OCI-M2 (cell line): ENCODE data around the gene PRTFDC1.
"Not testable (repeated sequence)": the region's sequence is repeated elsewhere in the genome, so short reads cannot be mapped to it uniquely, and the experiment has no call there.

ENCODE experiments used
- DNase-seq: peaks from one replicate; lab custom pipeline; 2025; ENCODE audit not compliant: unreplicated experiment; lab: John Stamatoyannopoulos, UW

PRTFDC1 gene, protein sequence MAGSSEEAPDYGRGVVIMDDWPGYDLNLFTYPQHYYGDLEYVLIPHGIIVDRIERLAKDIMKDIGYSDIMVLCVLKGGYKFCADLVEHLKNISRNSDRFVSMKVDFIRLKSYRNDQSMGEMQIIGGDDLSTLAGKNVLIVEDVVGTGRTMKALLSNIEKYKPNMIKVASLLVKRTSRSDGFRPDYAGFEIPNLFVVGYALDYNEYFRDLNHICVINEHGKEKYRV

DNA sequence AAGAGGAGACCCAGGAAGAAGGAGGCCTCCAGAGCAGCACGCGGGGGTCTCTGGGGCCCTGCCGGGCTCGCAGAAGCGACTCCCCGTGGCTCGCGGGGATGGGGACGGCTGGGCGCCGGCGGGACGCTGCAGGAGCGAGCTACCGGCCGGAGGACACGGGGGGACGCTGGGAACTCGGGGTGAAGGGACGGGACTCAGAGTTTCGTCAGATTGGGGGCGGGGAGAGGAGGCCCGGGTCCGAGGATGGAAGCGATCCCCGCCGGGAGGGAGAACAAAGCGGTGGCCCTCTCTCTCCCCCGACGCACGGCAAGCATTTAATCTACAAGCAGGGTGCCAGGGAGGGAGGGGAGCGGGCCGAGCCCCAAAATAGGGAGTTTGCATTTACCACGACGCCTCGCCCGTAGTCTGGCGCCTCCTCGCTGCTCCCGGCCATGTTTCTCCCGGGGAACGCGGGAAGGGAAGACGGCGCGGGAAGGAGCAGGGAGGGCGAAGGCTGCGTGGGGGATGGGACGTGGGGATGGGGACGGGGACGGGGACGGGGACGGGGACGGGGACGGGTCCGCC lies at the start of gene PRTFDC1:
Gene PRTFDC1, minus strand, starts transcription at position 464 of the 564 bp plus-strand sequence. Its CDS starts 31 bp downstream, at position 433.
- DNase-seq: no peak

- no peak for DNase-seq
Measured at GRCh38 chr10:24998044-24998443, 45.6 kb upstream of the PRTFDC1 start.

DNA sequence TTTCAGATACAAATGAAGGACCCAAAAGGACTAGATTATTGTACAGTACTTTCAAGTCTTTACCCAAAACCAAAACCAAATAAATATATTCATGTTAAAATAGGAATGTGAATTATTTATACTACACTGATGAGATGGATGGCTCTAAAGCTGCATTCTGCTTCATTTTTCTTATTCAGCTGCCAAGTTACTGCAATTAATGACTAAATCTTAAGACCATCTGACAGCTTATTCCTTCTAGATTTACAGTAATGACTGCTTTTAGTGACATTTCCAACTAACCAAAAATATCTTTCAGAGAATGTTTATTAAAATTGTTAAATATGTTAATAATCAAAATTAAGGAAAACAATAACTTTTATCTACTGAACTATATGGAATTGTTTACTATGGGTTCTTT lies 42.7 kb upstream of the PRTFDC1 start:
- no peak for DNase-seq

DNA sequence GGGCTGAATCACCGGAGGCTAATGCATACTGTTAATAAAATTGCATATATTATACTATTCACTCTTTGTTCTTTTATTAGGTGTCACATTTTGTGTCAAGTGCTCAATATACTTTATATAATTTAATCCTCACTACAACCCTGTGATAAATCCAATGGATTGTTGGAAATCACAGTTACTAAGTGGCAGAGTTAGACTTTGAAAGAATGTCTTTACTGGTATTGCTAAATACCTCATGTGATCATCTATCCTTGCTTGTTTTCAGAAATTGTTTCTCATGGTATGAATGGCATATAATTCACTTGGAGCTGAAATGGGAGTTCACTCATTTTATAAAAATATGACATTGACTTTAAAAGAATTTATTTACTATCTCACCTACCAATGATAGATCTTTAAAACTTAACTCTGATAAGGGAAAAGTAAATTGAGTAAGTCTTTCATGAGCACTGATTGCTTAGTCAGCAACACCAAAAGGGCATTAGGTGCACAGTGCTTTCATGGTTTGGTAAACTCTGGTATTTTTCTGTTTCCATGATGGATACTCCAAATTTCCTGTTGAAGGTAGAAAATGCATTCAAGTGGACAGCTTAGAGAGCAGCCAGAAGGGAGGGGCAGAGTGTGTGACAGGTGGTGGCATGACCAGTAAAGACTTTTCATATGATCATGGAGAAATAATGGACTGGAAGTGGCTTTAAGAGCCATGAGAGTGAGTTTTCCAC lies 41.0 kb upstream of the PRTFDC1 start:
- no peak for DNase-seq

- no peak for DNase-seq
Measured at GRCh38 chr10:24992512-24993133, 40.2 kb upstream of the PRTFDC1 start.

DNA sequence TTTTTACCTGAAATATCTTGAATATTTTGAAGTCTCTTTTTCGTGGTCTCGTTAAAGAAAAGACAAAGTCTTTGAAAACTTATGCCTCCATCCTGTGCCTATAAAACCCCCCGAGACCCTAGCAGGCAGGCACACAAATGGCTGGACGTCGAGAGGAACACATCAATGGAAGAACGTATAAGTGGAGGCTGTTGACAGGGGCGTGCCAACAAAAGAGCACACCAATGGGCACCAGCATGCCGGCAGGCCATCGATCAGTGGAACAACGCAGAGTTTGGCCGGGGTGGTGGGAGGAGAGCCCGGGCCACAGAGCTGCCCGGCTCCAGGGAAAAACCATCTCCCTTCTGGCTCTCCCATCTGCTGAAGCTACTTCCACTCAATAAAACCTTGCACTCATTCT lies 38.9 kb upstream of the PRTFDC1 start:
- DNase-seq: no peak

- no peak for DNase-seq
Measured at GRCh38 chr10:24989867-24990266, 37.5 kb upstream of the PRTFDC1 start.

DNA sequence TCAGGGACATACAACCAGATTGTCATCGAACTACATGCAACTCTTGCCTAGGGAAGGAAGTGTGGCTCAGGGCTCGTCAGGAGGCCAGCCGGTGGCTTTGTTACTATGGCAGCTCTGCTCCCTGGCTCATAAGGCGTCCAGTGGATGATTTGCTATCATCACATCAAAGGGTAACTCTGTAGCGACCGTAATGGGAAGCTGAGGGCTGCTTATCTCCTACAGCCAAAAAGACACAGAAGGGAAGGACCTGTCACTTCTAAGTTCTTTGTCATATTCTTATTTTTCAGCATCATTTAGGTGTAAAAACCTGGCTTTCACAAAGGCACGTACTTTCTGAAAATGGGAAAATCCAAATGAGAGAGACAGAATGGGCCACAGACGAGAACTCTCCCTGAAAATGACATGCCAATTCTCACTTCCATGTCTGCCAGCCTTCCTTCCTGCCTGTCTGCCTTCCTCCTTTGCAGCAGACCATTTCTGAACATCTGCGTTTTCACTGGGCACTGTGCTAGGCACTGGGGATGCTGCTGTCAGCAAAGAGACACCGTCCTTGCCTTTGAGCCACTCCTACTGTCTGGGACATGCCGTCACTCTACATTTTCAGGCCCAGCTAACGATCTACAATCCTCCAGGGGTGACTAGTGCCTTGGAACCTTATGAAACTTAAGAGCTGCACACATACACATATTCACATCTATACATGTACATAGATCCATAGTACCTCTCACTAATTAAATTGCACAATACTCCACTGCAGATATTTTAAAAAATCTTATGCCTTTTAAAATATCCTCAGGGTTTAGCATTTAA lies 36.6 kb upstream of the PRTFDC1 start:
- DNase-seq: no peak

DNA sequence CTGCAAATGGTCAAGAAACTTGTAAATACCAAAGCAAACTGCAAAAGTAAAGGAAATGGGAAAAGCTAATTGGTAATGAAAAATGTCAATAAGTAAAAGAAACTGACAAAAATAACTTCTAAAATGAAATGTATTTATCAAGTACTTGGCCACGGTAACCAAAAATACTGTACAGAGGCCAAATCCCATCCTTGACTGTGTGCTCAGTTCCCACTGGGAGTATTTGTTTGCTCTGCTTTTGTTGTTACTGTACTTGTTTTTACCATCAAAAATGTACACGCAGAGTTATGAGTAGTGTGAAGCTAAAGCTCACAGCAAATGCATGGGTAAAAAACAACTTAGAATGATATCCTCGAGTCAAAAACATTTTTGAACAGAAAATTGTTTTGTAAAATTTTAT lies 32.5 kb upstream of the PRTFDC1 start:
- DNase-seq: no peak

- DNase-seq: no peak
Measured at GRCh38 chr10:24983946-24984345, 31.5 kb upstream of the PRTFDC1 start.

- DNase-seq: no peak
Measured at GRCh38 chr10:24983130-24983529, 30.7 kb upstream of the PRTFDC1 start.

DNA sequence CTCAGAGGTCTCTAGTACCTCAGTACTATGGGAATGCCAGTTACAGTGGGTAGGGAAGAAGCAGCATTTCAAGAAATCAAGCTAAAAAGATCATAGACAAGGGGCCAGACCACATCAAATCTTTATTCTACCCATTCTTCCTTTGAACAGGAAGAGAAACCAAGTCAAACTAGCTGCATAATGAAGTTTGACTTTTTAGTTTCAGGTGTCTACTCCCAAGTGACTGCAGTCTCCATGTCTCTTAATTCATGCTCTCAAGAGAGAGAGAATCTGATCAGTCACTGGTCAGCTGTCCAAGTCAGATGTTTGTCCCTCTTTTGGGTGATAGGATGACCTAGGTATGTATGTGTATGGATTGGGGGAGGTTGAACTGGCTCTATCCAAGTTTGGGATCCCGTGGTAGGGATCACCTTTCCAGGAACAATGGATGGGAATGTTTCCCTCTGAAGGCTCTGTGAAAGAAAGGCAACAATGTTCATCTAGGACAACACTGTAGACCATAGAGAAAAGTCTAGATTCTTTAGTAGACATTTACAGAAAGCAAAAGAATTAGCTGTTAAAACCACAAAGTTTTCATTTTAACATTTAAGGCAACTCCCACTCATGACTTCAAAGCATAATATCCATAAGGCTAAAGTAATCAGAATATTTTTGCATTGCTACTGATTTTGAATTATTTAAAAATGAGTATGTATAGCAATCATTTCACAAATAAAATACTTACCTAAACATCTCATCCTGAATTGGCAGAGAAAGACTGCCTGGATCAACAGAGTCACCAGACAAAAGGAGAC lies 30.1 kb upstream of the PRTFDC1 start:
- DNase-seq: no peak

DNA sequence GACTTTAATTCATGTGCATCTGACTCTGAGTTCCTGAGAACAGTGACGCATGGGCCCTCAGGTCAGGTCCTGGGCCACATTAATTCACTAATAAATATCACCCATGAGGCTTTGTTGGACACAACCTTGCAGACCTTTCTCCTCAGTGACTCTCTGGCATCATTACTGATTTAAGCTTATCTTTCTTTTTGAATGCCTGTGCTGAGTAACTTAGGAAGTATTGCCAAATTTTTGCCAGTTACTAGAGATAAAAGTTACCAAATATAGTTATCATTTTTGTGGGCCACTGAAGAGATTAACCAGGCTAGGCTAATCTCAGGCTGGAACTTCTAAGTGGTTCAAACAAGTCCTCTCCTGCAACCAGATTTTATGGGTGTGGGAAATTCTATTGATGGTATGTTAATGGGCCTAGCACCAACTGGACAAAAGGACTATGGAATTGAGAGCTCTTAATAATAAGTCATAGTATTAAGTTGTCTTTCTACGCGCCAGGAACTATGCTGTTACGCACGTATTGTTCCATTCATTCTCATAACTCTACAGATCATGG lies 28.8 kb upstream of the PRTFDC1 start:
- no peak for DNase-seq

DNA sequence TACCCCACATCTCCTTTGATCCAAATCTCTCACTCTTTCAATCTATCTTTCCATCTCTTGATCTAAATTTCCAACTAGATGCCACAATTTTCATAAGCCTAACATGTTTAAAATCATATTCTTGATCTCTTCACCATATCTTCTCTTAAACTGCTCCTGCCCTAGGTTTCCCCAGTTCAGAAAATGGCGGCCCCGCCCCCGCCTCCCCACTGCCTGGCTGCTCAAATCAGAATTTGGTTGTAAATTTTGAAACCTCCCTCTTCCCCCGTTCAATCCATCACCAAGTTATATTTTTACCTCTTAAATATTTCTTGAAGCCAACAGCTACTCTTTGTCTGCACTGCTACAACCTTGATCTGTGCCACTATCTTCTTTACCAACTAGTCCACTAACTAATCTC lies 27.3 kb upstream of the PRTFDC1 start:
- no peak for DNase-seq

DNA sequence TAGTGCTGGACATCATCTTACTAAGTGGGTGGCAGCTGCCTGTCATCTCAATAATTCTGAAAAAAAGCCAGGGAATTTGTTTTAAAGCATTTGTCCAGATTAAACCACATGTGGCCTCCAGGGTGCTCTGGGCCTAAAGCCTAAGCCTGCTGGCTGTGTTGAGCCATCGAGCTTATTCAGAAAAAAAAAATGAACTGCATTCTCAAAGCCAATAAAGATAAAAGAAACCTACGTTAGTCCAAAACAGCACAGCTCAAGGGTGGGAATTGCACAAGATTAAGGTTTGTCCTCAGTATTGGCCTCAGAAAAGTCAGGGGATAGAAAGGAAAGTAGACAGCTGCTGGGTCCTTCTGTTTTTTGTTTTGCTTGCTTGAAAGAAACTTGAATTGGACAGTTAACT lies 22.6 kb upstream of the PRTFDC1 start:
- DNase-seq: no peak

- no peak for DNase-seq
Measured at GRCh38 chr10:24973163-24973562, 20.8 kb upstream of the PRTFDC1 start.

GRCh38 chr10:24971374-24971773 lies 19.0 kb upstream of the PRTFDC1 start:
- no peak for DNase-seq

DNA sequence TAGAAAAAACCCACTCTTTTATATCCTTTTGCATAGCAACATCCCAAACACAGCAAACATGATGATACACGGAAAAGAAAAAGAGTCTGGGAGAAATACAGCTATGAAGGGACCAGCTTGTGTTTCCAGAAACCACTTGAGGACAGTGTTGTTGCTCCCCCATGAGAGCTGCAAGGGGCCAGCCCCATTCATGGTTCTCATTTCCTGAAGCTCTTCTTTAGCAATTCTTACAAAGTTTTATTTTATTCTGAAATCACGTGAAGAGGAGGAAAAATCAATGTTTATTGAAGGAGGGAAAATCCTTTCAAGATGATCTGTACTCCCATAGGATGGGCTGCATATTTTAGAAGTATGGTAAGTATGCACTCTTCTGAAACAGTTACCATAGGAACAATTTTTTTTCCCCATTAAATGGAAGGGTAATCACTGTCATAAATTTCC lies 17.5 kb upstream of the PRTFDC1 start:
- DNase-seq: no peak

DNA sequence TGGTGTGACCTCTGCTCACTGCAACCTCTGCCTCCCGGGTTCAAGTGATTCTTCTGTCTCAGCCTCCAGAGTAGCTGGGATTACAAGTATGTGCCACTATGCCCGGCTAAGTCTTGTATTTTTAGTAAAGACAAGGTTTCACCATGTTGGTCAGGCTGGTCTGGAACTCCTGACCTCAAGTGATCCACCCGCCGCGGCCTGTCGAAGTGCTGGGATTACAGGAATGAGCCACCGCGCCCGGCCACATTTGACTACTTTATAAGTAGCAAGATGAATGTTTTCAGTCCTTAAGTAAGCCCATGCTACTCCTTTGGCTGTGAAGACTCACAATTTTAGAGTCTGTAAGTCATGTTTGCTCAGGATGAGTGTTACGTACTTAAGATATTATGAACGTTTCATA lies 16.5 kb upstream of the PRTFDC1 start:
- DNase-seq: not testable (repeated sequence)

DNA sequence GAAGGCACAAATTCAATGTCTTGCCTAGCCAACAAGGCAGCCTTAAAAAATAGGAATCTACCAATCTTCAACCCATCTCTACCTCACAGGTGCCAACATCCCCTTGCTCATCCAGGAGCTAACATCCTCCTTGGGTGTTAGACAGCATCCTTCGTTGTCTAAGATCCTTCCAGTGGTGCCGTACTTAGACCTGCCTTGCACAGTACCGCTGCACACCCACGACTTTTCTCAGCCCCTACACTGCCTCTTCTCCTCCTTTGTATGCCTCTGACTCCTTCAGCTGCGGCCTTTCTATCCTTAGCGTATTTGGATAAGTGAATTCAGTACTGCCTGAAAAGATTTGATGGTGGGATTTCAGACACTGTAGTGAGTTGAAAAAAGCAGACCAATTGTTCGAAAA lies 15.9 kb upstream of the PRTFDC1 start:
- no peak for DNase-seq
